HG03280 (cell line): ENCODE results near the gene MOSPD2.

Experiments
- ATAC-seq: cut with Tn5 transposase; IDR thresholded peaks from one replicate; pipeline ENCODE4 v1.9.1; 2021; ENCODE audit warnings: mild to moderate bottlenecking, moderate library complexity; ENCODE audit not compliant: unreplicated experiment

The MOSPD2 gene

GRCh38 chrX:14872851-14873675, at the start of gene MOSPD2, which contains the start of gene FANCB:
TSS of gene MOSPD2 (plus strand) at chrX:14873421. CDS start at chrX:14873529, 108 bp downstream.
TSS of gene FANCB (minus strand) at chrX:14873069. CDS start at chrX:14865510, 7,559 bp downstream.
- peak; percentile 95 for ATAC-seq

GRCh38 chrX:14825851-14826250, 47.4 kb upstream of the MOSPD2 start:
- no peak for ATAC-seq

- no peak for ATAC-seq
Observed at GRCh38 chrX:14826319-14826718, 46.9 kb upstream of the MOSPD2 start.

GRCh38 chrX:14829643-14830042, 43.6 kb upstream of the MOSPD2 start:
- no peak for ATAC-seq

- ATAC-seq, result no peak
Observed at GRCh38 chrX:14832151-14832550, 41.1 kb upstream of the MOSPD2 start.

- no peak for ATAC-seq
Observed at GRCh38 chrX:14832586-14832985, 40.6 kb upstream of the MOSPD2 start.

- no peak for ATAC-seq
Observed at GRCh38 chrX:14837155-14837554, 36.1 kb upstream of the MOSPD2 start.

- no peak for ATAC-seq
Observed at GRCh38 chrX:14843666-14844065, 29.6 kb upstream of the MOSPD2 start.

GRCh38 chrX:14851526-14851925, 21.7 kb upstream of the MOSPD2 start:
- ATAC-seq, result no peak

GRCh38 chrX:14864631-14865030, 8.6 kb upstream of the MOSPD2 start:
- ATAC-seq, result no peak

- no peak for ATAC-seq
Observed at GRCh38 chrX:14865201-14865600, 8.0 kb upstream of the MOSPD2 start.

- no peak for ATAC-seq
Observed at GRCh38 chrX:14871767-14872166, 1.5 kb upstream of the MOSPD2 start.

GRCh38 chrX:14872355-14872754, 866 bp upstream of the MOSPD2 start:
- no peak for ATAC-seq

GRCh38 chrX:14873676-14874049, 442 bp downstream of the MOSPD2 start:
- ATAC-seq, result no peak

- ATAC-seq, result no peak
Observed at GRCh38 chrX:14875624-14876023, 2.4 kb downstream of the MOSPD2 start.

GRCh38 chrX:14883826-14884225, 10.6 kb downstream of the MOSPD2 start:
- ATAC-seq, result no peak

GRCh38 chrX:14884714-14885113, 11.5 kb downstream of the MOSPD2 start:
- ATAC-seq, result no peak

GRCh38 chrX:14886252-14886651, 13.0 kb downstream of the MOSPD2 start:
- no peak for ATAC-seq

GRCh38 chrX:14896273-14896672, 23.1 kb downstream of the MOSPD2 start:
- no peak for ATAC-seq

- no peak for ATAC-seq
Observed at GRCh38 chrX:14897042-14897441, 23.8 kb downstream of the MOSPD2 start.

- no peak for ATAC-seq
Observed at GRCh38 chrX:14899607-14900006, 26.4 kb downstream of the MOSPD2 start.

GRCh38 chrX:14902537-14902936, 29.3 kb downstream of the MOSPD2 start:
- ATAC-seq, result no peak

GRCh38 chrX:14903891-14904290, 30.7 kb downstream of the MOSPD2 start:
- ATAC-seq, result no peak
